GM23338 (cell line): ENCODE measurements around the gene SORT1. TPM values are rescaled to one million over a fixed set of nuclear protein-coding genes. Genes with fewer than 3 reads are reported as not detected.

Experiments used
- ATAC-seq: fragments of 200-7000 bp; cut with Tn5 transposase; 3 replicates; pipeline ENCODE4 v1.9.1; 2020
- DNase-seq: peaks from one replicate; pipeline ENCODE4 v3.0.0-alpha.2; 2015; ENCODE audit warnings: low spot score
- H2AFZ ChIP-seq: fragments of 200-600 bp; sonication (generic); 2 replicates; pipeline ENCODE4 v1.8.0; 2016; ENCODE audit warnings: antibody characterized with exemption, mild to moderate bottlenecking, moderate library complexity
- H3F3A ChIP-seq: fragments of 200-600 bp; sonication (generic); replicated peaks from 2 replicates; pipeline ENCODE4 v1.8.0; 2017; ENCODE audit warnings: antibody characterized with exemption, mixed run types, low read depth
- H3K27ac ChIP-seq: fragments of 200-600 bp; sonication (generic); 2 replicates; pipeline ENCODE4 v1.6.1; 2016; ENCODE audit warnings: low read depth
- H3K27me3 ChIP-seq: fragments of 200-600 bp; sonication (generic); 2 replicates; pipeline ENCODE4 v1.8.0; 2016; ENCODE audit warnings: mild to moderate bottlenecking, mixed run types, moderate library complexity; ENCODE audit not compliant: insufficient read depth
- H3K36me3 ChIP-seq: fragments of 200-600 bp; sonication (generic); 2 replicates; pipeline ENCODE4 v1.8.0; 2016; ENCODE audit warnings: mild to moderate bottlenecking; ENCODE audit not compliant: insufficient read depth
- H3K4me1 ChIP-seq: fragments of 200-600 bp; sonication (generic); 2 replicates; pipeline ENCODE4 v1.8.0; 2016; ENCODE audit warnings: mild to moderate bottlenecking, moderate library complexity; ENCODE audit not compliant: insufficient read depth
- H3K4me2 ChIP-seq: fragments of 200-600 bp; sonication (generic); 2 replicates; pipeline ENCODE4 v1.7.1; 2017; ENCODE audit warnings: mixed run types
- H3K4me3 ChIP-seq: fragments of 200-600 bp; sonication (generic); 2 replicates; pipeline ENCODE4 v1.6.1; 2016; ENCODE audit warnings: mixed run types
- H3K79me2 ChIP-seq: fragments of 200-600 bp; sonication (generic); replicated peaks from 2 replicates; pipeline ENCODE4 v1.8.0; 2017; ENCODE audit warnings: mild to moderate bottlenecking; ENCODE audit not compliant: insufficient read depth
- H3K9me2 ChIP-seq: fragments of 200-600 bp; sonication (generic); 2 replicates; pipeline ENCODE4 v1.8.0; 2017; ENCODE audit not compliant: insufficient read depth
- H4K20me1 ChIP-seq: fragments of 200-600 bp; sonication (generic); replicated peaks from 2 replicates; pipeline ENCODE4 v1.8.0; 2017; ENCODE audit warnings: mild to moderate bottlenecking; ENCODE audit not compliant: insufficient read depth
- H3K27ac Mint-ChIP-seq: 2 replicates; pipeline ENCODE4 v1.8.0; 2020; ENCODE audit warnings: inconsistent platforms, mild to moderate bottlenecking, moderate library complexity, mixed read lengths
- H3K27me3 Mint-ChIP-seq: 3 replicates; pipeline ENCODE4 v1.8.0; 2022; ENCODE audit warnings: low read depth, mild to moderate bottlenecking, moderate library complexity, mixed read lengths, inconsistent platforms; ENCODE audit not compliant: insufficient read depth, poor library complexity
- H3K36me3 Mint-ChIP-seq: 3 replicates; pipeline ENCODE4 v1.8.0; 2021; ENCODE audit warnings: low read depth, mild to moderate bottlenecking, inconsistent platforms, moderate library complexity, mixed read lengths
- H3K4me1 Mint-ChIP-seq: 3 replicates; pipeline ENCODE4 v1.8.0; 2020; ENCODE audit warnings: mild to moderate bottlenecking, inconsistent platforms, mixed read lengths
- H3K4me3 Mint-ChIP-seq: 3 replicates; pipeline ENCODE4 v1.8.0; 2021; ENCODE audit warnings: moderate library complexity, mild to moderate bottlenecking, inconsistent platforms, mixed read lengths
- H3K9me3 Mint-ChIP-seq: 3 replicates; pipeline ENCODE4 v1.8.0; 2020; ENCODE audit warnings: moderate library complexity, mild to moderate bottlenecking, inconsistent platforms, mixed read lengths
- CREB1 ChIP-seq: fragments of 250-450 bp; sonication (Bioruptor Pico); IDR thresholded peaks from 2 replicates; pipeline ENCODE4 v1.5.0; 2020; ENCODE audit warnings: low read depth, mild to moderate bottlenecking, moderate library complexity
- EZH2 ChIP-seq: fragments of 200-600 bp; sonication (generic); IDR thresholded peaks from one replicate; pipeline ENCODE4 v1.8.0; 2017; ENCODE audit warnings: antibody characterized with exemption, mild to moderate bottlenecking, low read depth; ENCODE audit not compliant: unreplicated experiment
- EZH2phosphoT487 ChIP-seq: fragments of 200-600 bp; sonication (generic); IDR thresholded peaks from one replicate; pipeline ENCODE4 v1.8.1; 2018; ENCODE audit warnings: antibody characterized with exemption; ENCODE audit not compliant: unreplicated experiment
- JUNB ChIP-seq: IDR thresholded peaks from one replicate; pipeline ENCODE4 v1.6.1; 2016; ENCODE audit warnings: antibody characterized with exemption; ENCODE audit not compliant: unreplicated experiment
- NANOG ChIP-seq: IDR thresholded peaks from 2 replicates; pipeline ENCODE4 v1.6.1; 2016; ENCODE audit warnings: antibody characterized with exemption, borderline replicate concordance
- POLR2AphosphoS5 ChIP-seq: IDR thresholded peaks from 2 replicates; pipeline ENCODE4 v1.6.1; 2016; ENCODE audit warnings: antibody characterized with exemption, low read depth
- STAT1 ChIP-seq: IDR thresholded peaks from one replicate; pipeline ENCODE4 v1.6.1; 2016; ENCODE audit warnings: antibody characterized with exemption; ENCODE audit not compliant: unreplicated experiment
- ZNF331 ChIP-seq: fragments of 250-450 bp; sonication (Bioruptor Pico); IDR thresholded peaks from 2 replicates; pipeline ENCODE4 v1.5.0; 2020; ENCODE audit warnings: low read depth, mild to moderate bottlenecking, moderate library complexity
- ZNF462 ChIP-seq: fragments of 250-450 bp; sonication (Bioruptor Pico); IDR thresholded peaks from 2 replicates; pipeline ENCODE4 v1.5.0; 2020; ENCODE audit warnings: mild to moderate bottlenecking, moderate library complexity
- polyA plus RNA-seq: library from polyadenylated mRNA; unstranded; fragments of >200 nt; fragmentation: Nextera tagmentation; extraction: Ambion mirVana; gene quantifications from 2 replicates; pipeline ENCODE4 v1.2.1, GENCODE V29; 2016
- total RNA-seq: library from RNA; depleted of rRNA; stranded (reverse); fragments of >200 nt; shearing (Covaris generic); gene quantifications from 2 replicates; pipeline ENCODE4 v1.2.3, GENCODE V29; 2014
- TF ChIP-seq, protein P1 (sequence below): IDR thresholded peaks from one replicate; pipeline ENCODE4 v1.6.1; 2018; ENCODE audit warnings: antibody characterized with exemption; ENCODE audit not compliant: unreplicated experiment

Gene SORT1
- total and polyA plus RNA-seq, 2 experiments from 2014 or later = 10.9 to 55.4 TPM

- Histone ChIP-seq H3K9me2 (no peaks in the 10 kb centered on the region; the same call in 1 of the 2 replicates), H3K27me3 (no peaks in the 10 kb centered on the region), H4K20me1 (no peaks in the 10 kb centered on the region; the same call in 1 of the 2 replicates), H3K4me1 (peaks cover 13% of the 10 kb centered on the region; the same call in 1 of the 2 replicates), H3K4me2 (no peak overlapping the region), H3K79me2 (no peaks in the 10 kb centered on the region), H3K36me3 (no peaks in the 10 kb centered on the region), H3K27ac (no peak overlapping the region), H2AFZ (no peak overlapping the region), H3K4me3 (no peak overlapping the region), H3F3A (no peaks in the 10 kb centered on the region)
- TF ChIP-seq, protein P1, sequence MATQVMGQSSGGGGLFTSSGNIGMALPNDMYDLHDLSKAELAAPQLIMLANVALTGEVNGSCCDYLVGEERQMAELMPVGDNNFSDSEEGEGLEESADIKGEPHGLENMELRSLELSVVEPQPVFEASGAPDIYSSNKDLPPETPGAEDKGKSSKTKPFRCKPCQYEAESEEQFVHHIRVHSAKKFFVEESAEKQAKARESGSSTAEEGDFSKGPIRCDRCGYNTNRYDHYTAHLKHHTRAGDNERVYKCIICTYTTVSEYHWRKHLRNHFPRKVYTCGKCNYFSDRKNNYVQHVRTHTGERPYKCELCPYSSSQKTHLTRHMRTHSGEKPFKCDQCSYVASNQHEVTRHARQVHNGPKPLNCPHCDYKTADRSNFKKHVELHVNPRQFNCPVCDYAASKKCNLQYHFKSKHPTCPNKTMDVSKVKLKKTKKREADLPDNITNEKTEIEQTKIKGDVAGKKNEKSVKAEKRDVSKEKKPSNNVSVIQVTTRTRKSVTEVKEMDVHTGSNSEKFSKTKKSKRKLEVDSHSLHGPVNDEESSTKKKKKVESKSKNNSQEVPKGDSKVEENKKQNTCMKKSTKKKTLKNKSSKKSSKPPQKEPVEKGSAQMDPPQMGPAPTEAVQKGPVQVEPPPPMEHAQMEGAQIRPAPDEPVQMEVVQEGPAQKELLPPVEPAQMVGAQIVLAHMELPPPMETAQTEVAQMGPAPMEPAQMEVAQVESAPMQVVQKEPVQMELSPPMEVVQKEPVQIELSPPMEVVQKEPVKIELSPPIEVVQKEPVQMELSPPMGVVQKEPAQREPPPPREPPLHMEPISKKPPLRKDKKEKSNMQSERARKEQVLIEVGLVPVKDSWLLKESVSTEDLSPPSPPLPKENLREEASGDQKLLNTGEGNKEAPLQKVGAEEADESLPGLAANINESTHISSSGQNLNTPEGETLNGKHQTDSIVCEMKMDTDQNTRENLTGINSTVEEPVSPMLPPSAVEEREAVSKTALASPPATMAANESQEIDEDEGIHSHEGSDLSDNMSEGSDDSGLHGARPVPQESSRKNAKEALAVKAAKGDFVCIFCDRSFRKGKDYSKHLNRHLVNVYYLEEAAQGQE = no peak
- TF ChIP-seq NANOG (no peak), POLR2AphosphoS5 (no peak), ZNF331 (no peak), CREB1 (CRISPR knock-in tag) (no peak), EZH2 (no peak)
- ATAC-seq (no peak), DNase-seq (no peak)
- Mint-ChIP-seq H3K27ac (no peak overlapping the region), H3K27me3 (no peaks in the 10 kb centered on the region), H3K4me3 (no peak overlapping the region), H3K36me3 (peaks cover 5% of the 10 kb centered on the region; the same call in 2 of the 3 replicates), H3K4me1 (peaks cover 17% of the 10 kb centered on the region), H3K9me3 (no peaks in the 10 kb centered on the region)
Measured at GRCh38 chr1:109357616-109358015, 40.1 kb downstream of the SORT1 start.

DNA sequence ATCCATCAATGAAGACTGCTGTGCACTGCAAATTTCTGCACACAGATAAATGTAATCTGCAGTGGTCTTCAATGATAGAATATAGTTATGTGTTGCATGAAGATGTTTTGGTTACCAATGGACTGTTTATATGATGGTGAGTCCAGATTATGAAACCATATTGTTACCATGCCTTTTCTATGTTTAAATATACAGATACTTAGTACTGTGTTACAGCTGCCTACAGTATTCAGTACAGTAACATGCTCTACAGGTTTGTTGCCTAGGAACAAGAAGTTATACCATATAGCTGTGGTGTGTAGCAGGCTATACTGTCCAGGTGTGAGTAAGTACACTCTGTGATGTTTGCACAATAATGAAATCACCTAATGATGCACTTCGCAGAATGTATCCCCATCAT, 40.8 kb downstream of the SORT1 start:
- H3K4me3 Mint-ChIP-seq = no peak overlapping the region
- no peaks in the 10 kb centered on the region for H3K36me3 ChIP-seq
- H3F3A ChIP-seq = no peaks in the 10 kb centered on the region
- H3K27me3 ChIP-seq = no peaks in the 10 kb centered on the region
- peaks cover 11% of the 10 kb centered on the region; the same call in 1 of the 2 replicates for H3K4me1 ChIP-seq
- TF ChIP-seq ZNF331 = no peak
- TF ChIP-seq CREB1 (CRISPR knock-in tag) = no peak
- no peak for TF ChIP-seq STAT1
- no peak for TF ChIP-seq ZNF462 (CRISPR knock-in tag)
- no peak for TF ChIP-seq EZH2
- TF ChIP-seq JUNB = no peak
- TF ChIP-seq EZH2phosphoT487 = no peak
- H3K79me2 ChIP-seq = no peaks in the 10 kb centered on the region
- H3K4me1 Mint-ChIP-seq = peaks cover 17% of the 10 kb centered on the region
- peaks cover 11% of the 10 kb centered on the region; the same call in 2 of the 3 replicates for H3K36me3 Mint-ChIP-seq
- DNase-seq = no peak
- H3K9me2 ChIP-seq = no peaks in the 10 kb centered on the region; the same call in 1 of the 2 replicates
- no peak overlapping the region for H3K4me3 ChIP-seq
- H4K20me1 ChIP-seq = no peaks in the 10 kb centered on the region; the same call in 1 of the 2 replicates
- no peak overlapping the region for H3K27ac Mint-ChIP-seq
- H3K9me3 Mint-ChIP-seq = no peaks in the 10 kb centered on the region
- no peak overlapping the region for H2AFZ ChIP-seq
- H3K4me2 ChIP-seq = no peak overlapping the region
- no peaks in the 10 kb centered on the region for H3K27me3 Mint-ChIP-seq
- no peak overlapping the region for H3K27ac ChIP-seq
- ATAC-seq = no peak
